Liver (tissue), 3 donors: Measurements from ENCODE around the gene PDRG1.

Source experiments
- HNF4G ChIP-seq: IDR thresholded peaks from 2 replicates; pipeline ENCODE4 v1.6.1; 2016; ENCODE audit warnings: antibody characterized with exemption
- TF ChIP-seq, protein P1 (sequence below): fragments of 150-350 bp; IDR thresholded peaks from 2 replicates; pipeline ENCODE4 v1.5.1; 2017; ENCODE audit warnings: improper control_type of control experiment, low read depth, low read length; ENCODE audit not compliant: missing input control
- donor health status: healthy.
- donor health status: healthy.

DNA sequence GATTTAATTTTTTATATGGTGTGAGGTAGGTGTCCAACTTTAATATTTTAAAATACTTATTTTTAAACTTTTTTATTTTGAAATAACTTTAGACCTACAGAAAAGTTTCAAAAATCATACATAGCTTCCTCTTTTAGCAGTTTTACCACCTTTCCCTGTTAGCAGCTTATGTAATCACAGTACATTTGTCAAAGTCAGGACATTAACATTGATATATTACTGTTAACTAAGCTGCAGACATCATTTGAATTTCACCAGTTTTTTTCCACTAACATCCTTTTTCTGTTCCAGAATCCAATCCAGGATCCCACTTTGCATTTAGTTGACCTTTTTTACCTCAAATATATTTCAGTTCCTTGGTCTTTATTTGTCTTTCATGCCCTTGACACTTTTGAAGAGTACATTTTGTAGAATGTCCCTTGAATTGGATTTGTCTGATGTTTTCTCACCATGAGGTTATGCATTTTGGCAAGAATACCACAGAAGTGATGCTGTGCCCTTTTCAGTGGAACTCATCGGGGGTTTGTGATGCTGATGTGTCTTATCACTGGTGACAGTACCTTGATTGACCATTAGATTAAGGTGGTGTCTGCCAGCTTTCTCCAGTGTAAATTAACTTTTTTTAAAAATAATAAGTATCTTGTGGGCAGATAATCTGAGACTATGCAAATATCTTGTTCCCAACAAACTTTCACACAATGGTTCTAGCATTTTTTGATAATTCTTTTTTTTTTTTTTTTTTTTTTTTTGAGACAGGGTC, 48.0 kb downstream of the PDRG1 start:
- no peak for TF ChIP-seq HNF4G
- TF ChIP-seq, protein P1, sequence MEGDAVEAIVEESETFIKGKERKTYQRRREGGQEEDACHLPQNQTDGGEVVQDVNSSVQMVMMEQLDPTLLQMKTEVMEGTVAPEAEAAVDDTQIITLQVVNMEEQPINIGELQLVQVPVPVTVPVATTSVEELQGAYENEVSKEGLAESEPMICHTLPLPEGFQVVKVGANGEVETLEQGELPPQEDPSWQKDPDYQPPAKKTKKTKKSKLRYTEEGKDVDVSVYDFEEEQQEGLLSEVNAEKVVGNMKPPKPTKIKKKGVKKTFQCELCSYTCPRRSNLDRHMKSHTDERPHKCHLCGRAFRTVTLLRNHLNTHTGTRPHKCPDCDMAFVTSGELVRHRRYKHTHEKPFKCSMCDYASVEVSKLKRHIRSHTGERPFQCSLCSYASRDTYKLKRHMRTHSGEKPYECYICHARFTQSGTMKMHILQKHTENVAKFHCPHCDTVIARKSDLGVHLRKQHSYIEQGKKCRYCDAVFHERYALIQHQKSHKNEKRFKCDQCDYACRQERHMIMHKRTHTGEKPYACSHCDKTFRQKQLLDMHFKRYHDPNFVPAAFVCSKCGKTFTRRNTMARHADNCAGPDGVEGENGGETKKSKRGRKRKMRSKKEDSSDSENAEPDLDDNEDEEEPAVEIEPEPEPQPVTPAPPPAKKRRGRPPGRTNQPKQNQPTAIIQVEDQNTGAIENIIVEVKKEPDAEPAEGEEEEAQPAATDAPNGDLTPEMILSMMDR: no peak
